ENCODE results near the gene GRIP2.
A peak's percentile ranks its signal among the peaks of the same experiment; 100 is the strongest.

Gene GRIP2

DNA sequence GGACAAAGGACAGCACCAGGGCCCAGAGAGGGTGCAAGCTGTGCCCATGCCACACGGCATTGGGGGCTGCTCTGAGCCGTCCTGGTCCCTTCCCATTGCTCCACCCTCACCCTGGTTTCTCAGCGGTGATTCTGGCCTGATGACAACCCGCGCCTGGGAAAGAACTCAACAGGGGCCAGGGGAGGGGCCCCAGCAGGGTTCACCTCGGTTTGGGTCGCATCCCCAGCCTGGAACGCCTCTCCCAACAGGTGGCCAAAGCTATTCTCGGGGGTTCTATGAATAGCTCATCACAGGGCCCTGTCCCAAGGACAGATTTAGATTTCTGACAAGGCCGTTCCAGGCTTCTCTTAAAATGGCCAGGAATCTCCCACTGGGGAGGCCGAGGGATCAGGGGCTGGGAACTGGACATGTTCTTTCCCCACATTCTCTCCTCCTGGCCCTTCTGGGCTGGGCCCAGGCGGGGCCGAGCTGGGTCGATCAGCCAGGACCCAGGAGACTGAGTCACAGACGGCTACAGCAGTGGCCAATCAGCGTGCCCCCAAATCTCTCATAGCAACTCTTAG lies 17.9 kb downstream of the GRIP2 start (continued):
- TF ChIP-seq ZNF133 (tag by site-specific recombination; IDR thresholded peaks at IDR 0.05) (no peak), TCF7L2 (IDR thresholded peaks at IDR 0.05; ENCODE audit: borderline replicate concordance, low read depth, low read length) (no peak)

GRCh38 chr3:14521611-14522010 lies 18.5 kb downstream of the GRIP2 start:
- TF ChIP-seq ZBTB20 (tag by site-specific recombination; IDR thresholded peaks at IDR 0.05) (no peak), ZNF623 (tag by site-specific recombination; IDR thresholded peaks at IDR 0.05) (no peak), ZNF701 (tag by site-specific recombination; IDR thresholded peaks at IDR 0.05) (no peak), MZF1 (tag by site-specific recombination; IDR thresholded peaks at IDR 0.05; ENCODE audit: borderline replicate concordance) (no peak), ZBTB48 (tag by site-specific recombination; IDR thresholded peaks at IDR 0.05) (no peak), ZFP41 (tag by site-specific recombination; IDR thresholded peaks at IDR 0.05; ENCODE audit: borderline replicate concordance) (no peak), SCRT1 (tag by site-specific recombination; IDR thresholded peaks at IDR 0.05; ENCODE audit: borderline replicate concordance) (no peak), BCL11B (tag by site-specific recombination; IDR thresholded peaks at IDR 0.05; ENCODE audit: low read depth) (no peak), ZNF624 (tag by site-specific recombination; IDR thresholded peaks at IDR 0.05) (no peak)
- TF ChIP-seq, protein P1, sequence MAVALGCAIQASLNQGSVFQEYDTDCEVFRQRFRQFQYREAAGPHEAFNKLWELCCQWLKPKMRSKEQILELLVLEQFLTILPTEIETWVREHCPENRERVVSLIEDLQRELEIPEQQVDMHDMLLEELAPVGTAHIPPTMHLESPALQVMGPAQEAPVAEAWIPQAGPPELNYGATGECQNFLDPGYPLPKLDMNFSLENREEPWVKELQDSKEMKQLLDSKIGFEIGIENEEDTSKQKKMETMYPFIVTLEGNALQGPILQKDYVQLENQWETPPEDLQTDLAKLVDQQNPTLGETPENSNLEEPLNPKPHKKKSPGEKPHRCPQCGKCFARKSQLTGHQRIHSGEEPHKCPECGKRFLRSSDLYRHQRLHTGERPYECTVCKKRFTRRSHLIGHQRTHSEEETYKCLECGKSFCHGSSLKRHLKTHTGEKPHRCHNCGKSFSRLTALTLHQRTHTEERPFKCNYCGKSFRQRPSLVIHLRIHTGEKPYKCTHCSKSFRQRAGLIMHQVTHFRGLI (tag by site-specific recombination; IDR thresholded peaks at IDR 0.05): no peak
- TF ChIP-seq, protein P2, sequence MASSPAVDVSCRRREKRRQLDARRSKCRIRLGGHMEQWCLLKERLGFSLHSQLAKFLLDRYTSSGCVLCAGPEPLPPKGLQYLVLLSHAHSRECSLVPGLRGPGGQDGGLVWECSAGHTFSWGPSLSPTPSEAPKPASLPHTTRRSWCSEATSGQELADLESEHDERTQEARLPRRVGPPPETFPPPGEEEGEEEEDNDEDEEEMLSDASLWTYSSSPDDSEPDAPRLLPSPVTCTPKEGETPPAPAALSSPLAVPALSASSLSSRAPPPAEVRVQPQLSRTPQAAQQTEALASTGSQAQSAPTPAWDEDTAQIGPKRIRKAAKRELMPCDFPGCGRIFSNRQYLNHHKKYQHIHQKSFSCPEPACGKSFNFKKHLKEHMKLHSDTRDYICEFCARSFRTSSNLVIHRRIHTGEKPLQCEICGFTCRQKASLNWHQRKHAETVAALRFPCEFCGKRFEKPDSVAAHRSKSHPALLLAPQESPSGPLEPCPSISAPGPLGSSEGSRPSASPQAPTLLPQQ (tag by site-specific recombination; IDR thresholded peaks at IDR 0.05): no peak
- Histone ChIP-seq H3K36me3 (ENCODE audit: control insufficient read depth in 2 of 2, insufficient read depth in 1 of 2, low read length in 2 of 2) (no peaks in the 10 kb centered on the region), H3K4me1 (ENCODE audit: control insufficient read depth, insufficient read depth, low read length) (no peaks in the 10 kb centered on the region), H3K4me3 (ENCODE audit: low read depth, low read length) (no peak overlapping the region), H3K27ac (ENCODE audit: extremely low read depth, low read depth, low read length) (no peak overlapping the region), H3K9me3 (ENCODE audit: control insufficient read depth, insufficient read depth, low read depth, low read length) (no peaks in the 10 kb centered on the region)
- CTCF ChIA-PET: interaction anchor here (6.3 kb wide), 1 partner anchor 13 kb away, joined by 26 read pairs; no protein-coding TSS in a partner anchor
- POLR2A ChIA-PET: no interaction called here

DNA sequence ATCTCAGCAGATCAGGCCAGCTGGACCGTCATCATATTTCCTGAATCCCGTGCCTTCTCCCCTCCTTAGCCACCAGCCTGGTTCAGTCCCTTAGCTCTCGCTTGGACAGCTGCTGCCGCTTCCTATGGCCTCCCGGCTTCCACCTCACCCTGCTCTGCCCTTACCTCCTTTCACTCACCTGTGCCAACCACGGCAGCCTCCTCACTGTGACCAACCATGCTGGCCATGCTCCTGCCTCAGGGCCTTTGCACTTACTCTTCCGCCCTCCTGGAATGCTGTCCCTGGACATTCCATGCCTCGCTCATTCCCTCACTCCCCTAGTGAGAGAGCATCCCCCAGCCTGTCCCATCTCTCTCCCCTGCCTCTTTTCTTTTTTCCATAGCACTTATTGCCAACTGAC lies 19.2 kb downstream of the GRIP2 start:
- Histone ChIP-seq H3K9me3 (ENCODE audit: control insufficient read depth, insufficient read depth, low read depth, low read length) (no peaks in the 10 kb centered on the region), H3K27ac (ENCODE audit: extremely low read depth, low read depth, low read length) (no peak overlapping the region), H3K36me3 (ENCODE audit: control insufficient read depth in 2 of 2, insufficient read depth in 1 of 2, low read length in 2 of 2) (no peaks in the 10 kb centered on the region), H3K4me3 (ENCODE audit: low read depth, low read length) (no peak overlapping the region), H3K4me1 (ENCODE audit: control insufficient read depth, insufficient read depth, low read length) (no peaks in the 10 kb centered on the region)
- ChIA-PET POLR2A (no interaction called here), CTCF (interaction anchor here (1.5 kb wide), 1 partner anchor 27 kb away, joined by 5 read pairs; no protein-coding TSS in a partner anchor)
- no peak for TF ChIP-seq ATF2 (tag by site-specific recombination; IDR thresholded peaks at IDR 0.05; ENCODE audit: low read depth)
- peak; percentile 95 for TF ChIP-seq ZNF623 (tag by site-specific recombination; IDR thresholded peaks at IDR 0.05)
- no peak for TF ChIP-seq TSHZ1 (tag by site-specific recombination; IDR thresholded peaks at IDR 0.05; ENCODE audit: borderline replicate concordance)
